HepG2 (cell line): ENCODE results near the gene ARMH3. TPM values are rescaled to one million over a fixed set of nuclear protein-coding genes. Genes with fewer than 3 reads are reported as not detected.

ENCODE experiments used
- FOSL2 ChIP-seq: sonication (generic); formaldehyde crosslinking; IDR thresholded peaks from 2 replicates; pipeline ENCODE4 v1.4.0; 2020; ENCODE audit warnings: missing genetic modification reagents
- HNRNPLL ChIP-seq: fragments of 200-400 bp; formaldehyde crosslinking; IDR thresholded peaks from 2 replicates; pipeline ENCODE4 v1.6.1; 2017; ENCODE audit warnings: mild to moderate bottlenecking, low read depth, low read length; ENCODE audit not compliant: poor library complexity, severe bottlenecking
- HOXA5 ChIP-seq: sonication (generic); formaldehyde crosslinking; IDR thresholded peaks from 2 replicates; pipeline ENCODE4 v1.4.0; 2020; ENCODE audit warnings: missing genetic modification reagents
- MAFG ChIP-seq: sonication (generic); formaldehyde crosslinking; IDR thresholded peaks from 2 replicates; pipeline ENCODE4 v1.5.1; 2020; ENCODE audit warnings: mild to moderate bottlenecking, missing genetic modification reagents
- MAFK ChIP-seq, 2 experiments: IDR thresholded peaks in 1 of 2; conservative IDR thresholded peaks in 1 of 2; 2 replicates each; pipeline ENCODE4 v1.6.1; 2011; ENCODE audit warnings: improper control_type of control experiment in 2 of 2, low read length in 2 of 2
- MEIS1 ChIP-seq: sonication (generic); formaldehyde crosslinking; IDR thresholded peaks from 2 replicates; pipeline ENCODE4 v1.9.0; 2021; ENCODE audit warnings: mild to moderate bottlenecking, missing genetic modification reagents, moderate library complexity, borderline replicate concordance
- NFE2L1 ChIP-seq: sonication (generic); formaldehyde crosslinking; IDR thresholded peaks from 2 replicates; pipeline ENCODE4 v1.4.0; 2020; ENCODE audit warnings: missing genetic modification reagents, mild to moderate bottlenecking, borderline replicate concordance
- PHF21A ChIP-seq: sonication (generic); formaldehyde crosslinking; IDR thresholded peaks from 2 replicates; pipeline ENCODE4 v1.5.0; 2020; ENCODE audit warnings: mild to moderate bottlenecking, missing genetic modification reagents
- POLR2A ChIP-seq, 2 experiments: IDR thresholded peaks; 2 replicates each; pipeline ENCODE4 v1.6.1; 2011; ENCODE audit warnings: low read depth in 2 of 2, low read length in 2 of 2, mild to moderate bottlenecking in 1 of 2, moderate library complexity in 1 of 2; ENCODE audit not compliant: insufficient read depth in 1 of 2
- RARG ChIP-seq: sonication (generic); formaldehyde crosslinking; IDR thresholded peaks from 2 replicates; pipeline ENCODE4 v1.4.0; 2020; ENCODE audit warnings: low read depth, mild to moderate bottlenecking, missing genetic modification reagents
- RBAK ChIP-seq: sonication (generic); formaldehyde crosslinking; IDR thresholded peaks from 2 replicates; pipeline ENCODE4 v1.5.1; 2020; ENCODE audit warnings: mild to moderate bottlenecking, missing genetic modification reagents
- ZNF446 ChIP-seq: sonication (generic); formaldehyde crosslinking; IDR thresholded peaks from 2 replicates; pipeline ENCODE4 v1.5.0; 2020; ENCODE audit warnings: mild to moderate bottlenecking, missing genetic modification reagents
- ZNF891 ChIP-seq: sonication (generic); formaldehyde crosslinking; IDR thresholded peaks from 2 replicates; pipeline ENCODE4 v1.5.0; 2020; ENCODE audit warnings: mild to moderate bottlenecking, missing genetic modification reagents
- ZSCAN21 ChIP-seq: sonication (generic); formaldehyde crosslinking; IDR thresholded peaks from 2 replicates; pipeline ENCODE4 v1.8.0; 2022; ENCODE audit warnings: mild to moderate bottlenecking, missing genetic modification reagents, moderate library complexity, borderline replicate concordance
- polyA plus RNA-seq, 8 experiments: library from polyadenylated mRNA; depleted of rRNA in 3 of 8; stranded (reverse) in 7 of 8; unstranded in 1 of 8; fragments of >200 nt; fragmentation: Illumina TruSeq in 4 of 8; extraction: Trizol in 4 of 8; gene quantifications; 2 replicates each; pipeline versions ENCODE4 v1.2.1 to v1.2.3, GENCODE V29; 2011 to 2016; ENCODE audit warnings: low read depth in 4 of 8, missing spikeins in 1 of 8, mixed read lengths in 1 of 8; ENCODE audit not compliant: insufficient read depth in 1 of 8
- total RNA-seq, 5 experiments: library from RNA; depleted of rRNA; stranded (reverse); fragments of >200 nt; fragmentation: Illumina TruSeq; extraction: Trizol; gene quantifications; 2 replicates each; pipeline ENCODE4 v1.2.3, GENCODE V29; 2016; ENCODE audit warnings: low read depth in 1 of 5
- TF ChIP-seq, protein P1 (sequence below): sonication (generic); formaldehyde crosslinking; IDR thresholded peaks from 2 replicates; pipeline ENCODE4 v1.4.0; 2020; ENCODE audit warnings: missing genetic modification reagents, mild to moderate bottlenecking, borderline replicate concordance
- TF ChIP-seq, protein P2 (sequence below): sonication (generic); formaldehyde crosslinking; IDR thresholded peaks from 2 replicates; pipeline ENCODE4 v1.9.0; 2021; ENCODE audit warnings: missing genetic modification reagents, mild to moderate bottlenecking, borderline replicate concordance
- TF ChIP-seq, protein P3 (sequence below): sonication (generic); formaldehyde crosslinking; IDR thresholded peaks from 2 replicates; pipeline ENCODE4 v1.4.0; 2020; ENCODE audit warnings: missing genetic modification reagents
- TF ChIP-seq, protein P4 (sequence below): sonication (generic); formaldehyde crosslinking; IDR thresholded peaks from 2 replicates; pipeline ENCODE4 v1.4.0; 2020; ENCODE audit warnings: missing genetic modification reagents, mild to moderate bottlenecking, borderline replicate concordance

ARMH3 gene
- total and polyA plus RNA-seq, 2 of the 13 experiments (the other 11 are each of a cell fraction or from before 2014, with no cell fraction given) = 8.4 to 16.9 TPM

DNA sequence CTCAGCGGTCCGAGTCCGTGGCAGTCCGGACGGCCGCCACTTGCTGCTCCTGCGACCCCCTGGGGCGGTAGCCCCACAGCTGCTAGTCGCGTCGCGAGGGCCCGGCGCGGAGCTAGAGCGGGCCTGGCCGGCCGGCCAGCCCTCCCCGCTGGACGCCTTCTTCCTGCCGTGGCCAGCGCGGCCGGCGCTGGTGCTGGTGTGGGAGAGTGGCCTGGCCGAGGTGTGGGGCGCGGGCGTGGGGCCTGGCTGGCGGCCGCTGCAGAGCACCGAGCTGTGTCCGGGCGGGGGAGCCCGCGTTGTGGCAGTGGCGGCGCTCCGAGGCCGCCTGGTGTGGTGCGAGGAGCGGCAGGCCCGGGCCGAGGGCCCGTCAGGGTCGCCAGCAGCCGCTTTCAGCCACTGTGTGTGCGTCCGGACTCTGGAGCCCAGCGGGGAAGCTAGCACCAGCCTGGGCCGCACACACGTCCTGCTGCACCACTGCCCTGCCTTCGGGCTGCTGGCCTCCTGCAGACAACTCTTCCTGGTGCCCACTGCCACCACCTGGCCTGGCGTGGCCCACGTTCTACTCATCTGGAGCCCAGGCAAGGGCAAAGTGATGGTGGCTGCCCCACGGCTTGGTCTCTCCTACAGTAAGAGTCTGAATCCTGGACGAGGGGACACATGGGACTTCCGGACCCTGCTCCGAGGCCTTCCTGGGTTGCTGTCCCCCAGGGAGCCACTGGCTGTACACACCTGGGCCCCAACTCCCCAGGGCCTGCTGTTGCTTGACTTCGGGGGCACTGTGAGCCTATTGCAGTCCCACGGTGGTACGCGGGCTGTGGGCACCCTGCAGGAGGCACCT, 9.8 kb upstream of the ARMH3 start (continued):
- TF ChIP-seq, protein P1, sequence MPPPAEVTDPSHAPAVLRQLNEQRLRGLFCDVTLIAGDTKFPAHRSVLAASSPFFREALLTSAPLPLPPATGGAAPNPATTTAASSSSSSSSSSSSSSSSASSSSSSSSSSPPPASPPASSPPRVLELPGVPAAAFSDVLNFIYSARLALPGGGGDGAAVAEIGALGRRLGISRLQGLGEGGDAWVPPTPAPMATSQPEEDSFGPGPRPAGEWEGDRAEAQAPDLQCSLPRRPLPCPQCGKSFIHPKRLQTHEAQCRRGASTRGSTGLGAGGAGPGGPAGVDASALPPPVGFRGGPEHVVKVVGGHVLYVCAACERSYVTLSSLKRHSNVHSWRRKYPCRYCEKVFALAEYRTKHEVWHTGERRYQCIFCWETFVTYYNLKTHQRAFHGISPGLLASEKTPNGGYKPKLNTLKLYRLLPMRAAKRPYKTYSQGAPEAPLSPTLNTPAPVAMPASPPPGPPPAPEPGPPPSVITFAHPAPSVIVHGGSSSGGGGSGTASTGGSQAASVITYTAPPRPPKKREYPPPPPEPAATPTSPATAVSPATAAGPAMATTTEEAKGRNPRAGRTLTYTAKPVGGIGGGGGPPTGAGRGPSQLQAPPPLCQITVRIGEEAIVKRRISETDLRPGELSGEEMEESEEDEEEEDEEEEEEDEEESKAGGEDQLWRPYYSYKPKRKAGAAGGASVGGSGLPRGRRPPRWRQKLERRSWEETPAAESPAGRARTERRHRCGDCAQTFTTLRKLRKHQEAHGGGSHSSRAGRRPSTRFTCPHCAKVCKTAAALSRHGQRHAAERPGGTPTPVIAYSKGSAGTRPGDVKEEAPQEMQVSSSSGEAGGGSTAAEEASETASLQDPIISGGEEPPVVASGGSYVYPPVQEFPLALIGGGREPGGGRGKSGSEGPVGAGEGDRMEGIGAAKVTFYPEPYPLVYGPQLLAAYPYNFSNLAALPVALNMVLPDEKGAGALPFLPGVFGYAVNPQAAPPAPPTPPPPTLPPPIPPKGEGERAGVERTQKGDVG = no peak; the same call in 1 of the 2 replicates
- peak; percentile 25; the same call in 1 of the 2 replicates for TF ChIP-seq ZNF891
- TF ChIP-seq, protein P2, sequence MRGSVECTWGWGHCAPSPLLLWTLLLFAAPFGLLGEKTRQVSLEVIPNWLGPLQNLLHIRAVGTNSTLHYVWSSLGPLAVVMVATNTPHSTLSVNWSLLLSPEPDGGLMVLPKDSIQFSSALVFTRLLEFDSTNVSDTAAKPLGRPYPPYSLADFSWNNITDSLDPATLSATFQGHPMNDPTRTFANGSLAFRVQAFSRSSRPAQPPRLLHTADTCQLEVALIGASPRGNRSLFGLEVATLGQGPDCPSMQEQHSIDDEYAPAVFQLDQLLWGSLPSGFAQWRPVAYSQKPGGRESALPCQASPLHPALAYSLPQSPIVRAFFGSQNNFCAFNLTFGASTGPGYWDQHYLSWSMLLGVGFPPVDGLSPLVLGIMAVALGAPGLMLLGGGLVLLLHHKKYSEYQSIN = no peak
- 0 out of 2 replicates have a peak, but pooled peaks have one; percentile 48 for TF ChIP-seq ZSCAN21 (CRISPR knock-in tag)
- 0 out of 4 replicates have a peak, but pooled peaks of 1 of the 2 experiments have one; percentile 5 for TF ChIP-seq POLR2A (IDR thresholded peaks at IDR 0.05; ENCODE audit: insufficient read depth in 1 of 2, low read depth in 2 of 2, low read length in 2 of 2)
- TF ChIP-seq, protein P3, sequence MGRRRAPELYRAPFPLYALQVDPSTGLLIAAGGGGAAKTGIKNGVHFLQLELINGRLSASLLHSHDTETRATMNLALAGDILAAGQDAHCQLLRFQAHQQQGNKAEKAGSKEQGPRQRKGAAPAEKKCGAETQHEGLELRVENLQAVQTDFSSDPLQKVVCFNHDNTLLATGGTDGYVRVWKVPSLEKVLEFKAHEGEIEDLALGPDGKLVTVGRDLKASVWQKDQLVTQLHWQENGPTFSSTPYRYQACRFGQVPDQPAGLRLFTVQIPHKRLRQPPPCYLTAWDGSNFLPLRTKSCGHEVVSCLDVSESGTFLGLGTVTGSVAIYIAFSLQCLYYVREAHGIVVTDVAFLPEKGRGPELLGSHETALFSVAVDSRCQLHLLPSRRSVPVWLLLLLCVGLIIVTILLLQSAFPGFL = no peak
- TF ChIP-seq RBAK (CRISPR knock-in tag) = no peak
- no peak for TF ChIP-seq PHF21A (CRISPR knock-in tag)
- TF ChIP-seq MEIS1 (CRISPR knock-in tag) = no peak
- TF ChIP-seq, protein P4, sequence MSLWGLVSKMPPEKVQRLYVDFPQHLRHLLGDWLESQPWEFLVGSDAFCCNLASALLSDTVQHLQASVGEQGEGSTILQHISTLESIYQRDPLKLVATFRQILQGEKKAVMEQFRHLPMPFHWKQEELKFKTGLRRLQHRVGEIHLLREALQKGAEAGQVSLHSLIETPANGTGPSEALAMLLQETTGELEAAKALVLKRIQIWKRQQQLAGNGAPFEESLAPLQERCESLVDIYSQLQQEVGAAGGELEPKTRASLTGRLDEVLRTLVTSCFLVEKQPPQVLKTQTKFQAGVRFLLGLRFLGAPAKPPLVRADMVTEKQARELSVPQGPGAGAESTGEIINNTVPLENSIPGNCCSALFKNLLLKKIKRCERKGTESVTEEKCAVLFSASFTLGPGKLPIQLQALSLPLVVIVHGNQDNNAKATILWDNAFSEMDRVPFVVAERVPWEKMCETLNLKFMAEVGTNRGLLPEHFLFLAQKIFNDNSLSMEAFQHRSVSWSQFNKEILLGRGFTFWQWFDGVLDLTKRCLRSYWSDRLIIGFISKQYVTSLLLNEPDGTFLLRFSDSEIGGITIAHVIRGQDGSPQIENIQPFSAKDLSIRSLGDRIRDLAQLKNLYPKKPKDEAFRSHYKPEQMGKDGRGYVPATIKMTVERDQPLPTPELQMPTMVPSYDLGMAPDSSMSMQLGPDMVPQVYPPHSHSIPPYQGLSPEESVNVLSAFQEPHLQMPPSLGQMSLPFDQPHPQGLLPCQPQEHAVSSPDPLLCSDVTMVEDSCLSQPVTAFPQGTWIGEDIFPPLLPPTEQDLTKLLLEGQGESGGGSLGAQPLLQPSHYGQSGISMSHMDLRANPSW (CRISPR knock-in tag) = no peak
- TF ChIP-seq MAFK (conservative IDR thresholded peaks at IDR 0.05 in 1 of 2, IDR thresholded peaks at IDR 0.05 in 1 of 2; ENCODE audit: low read length in 2 of 2) = no peak
- TF ChIP-seq NFE2L1 (CRISPR knock-in tag) = no peak
- peak; percentile 73; the same call in 1 of the 2 replicates for TF ChIP-seq ZNF446 (CRISPR knock-in tag)
- TF ChIP-seq RARG (CRISPR knock-in tag) = no peak
- TF ChIP-seq MAFG = no peak
- no peak for TF ChIP-seq FOSL2 (CRISPR knock-in tag)
- TF ChIP-seq HOXA5 = no peak
- TF ChIP-seq HNRNPLL = no peak
